Measurements from ENCODE around the gene NTRK1.

- no peak for TF ChIP-seq CTCF (IDR thresholded peaks at IDR 0.05)
- TF ChIP-seq POLR2A (IDR thresholded peaks at IDR 0.05): no peak
These were observed 52.5 kb downstream of the NTRK1 start for GRCh38 chr1:156912861-156913808.
